NCI-H1092 treated with DMSO at 0.1 percent for 48 hours (cell line): ENCODE data around the gene PCDH12.

Source experiments
- DNase-seq: peaks from one replicate; lab custom pipeline; 2025; lab: John Stamatoyannopoulos, UW

PCDH12 gene

DNA sequence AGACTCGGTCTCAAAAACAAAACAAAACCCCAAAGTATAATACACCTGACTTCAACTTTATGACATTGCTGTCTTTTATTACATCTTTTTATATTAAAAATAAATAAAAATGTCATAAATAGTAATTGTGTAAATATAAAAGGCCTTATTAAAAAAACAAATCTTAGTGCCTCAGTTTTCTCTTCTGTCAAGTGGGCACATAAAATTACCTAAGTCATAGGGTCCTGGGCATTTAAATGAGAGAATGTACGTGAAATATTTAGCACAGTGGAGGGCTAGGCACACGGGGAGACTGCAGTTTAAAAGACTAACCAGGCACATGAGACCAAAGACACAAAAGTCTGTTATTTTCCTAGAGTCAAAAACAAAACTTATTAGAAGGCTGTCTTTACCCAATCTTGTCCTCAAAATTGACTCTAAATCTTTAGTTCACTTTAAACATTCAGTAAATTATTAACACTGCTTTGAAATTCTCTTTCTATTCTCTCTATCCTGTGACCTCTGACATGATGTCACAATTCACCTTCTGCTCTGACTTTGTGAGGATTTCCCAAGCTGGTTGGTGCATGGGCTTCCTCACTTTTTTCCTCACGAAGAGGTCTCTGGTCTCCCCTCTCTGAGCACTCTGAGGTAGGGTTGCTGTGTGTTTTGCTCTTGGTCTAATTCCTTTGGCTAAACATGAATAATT, 8.4 kb upstream of the PCDH12 start:
- no peak for DNase-seq

DNA sequence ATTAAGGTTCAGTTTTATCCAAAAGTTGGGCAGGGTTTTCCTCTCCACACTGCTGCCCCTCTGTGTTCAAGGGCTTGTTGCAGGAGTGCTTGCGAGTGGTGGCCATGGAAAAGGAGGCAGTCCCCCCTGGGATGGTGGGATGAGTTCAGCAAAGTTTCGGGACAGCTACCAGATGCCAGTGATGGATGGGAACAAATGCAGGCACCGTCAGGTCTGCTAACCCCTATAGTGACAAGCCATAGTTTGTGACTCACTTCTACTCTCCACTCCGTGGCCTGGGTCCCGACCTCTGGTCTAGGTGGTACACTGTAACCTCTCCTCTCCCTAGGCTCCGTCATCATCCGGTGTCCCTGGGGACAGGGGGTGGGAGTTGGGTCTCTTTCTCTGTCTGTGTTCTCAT, 7.1 kb upstream of the PCDH12 start:
- DNase-seq: no peak

DNA sequence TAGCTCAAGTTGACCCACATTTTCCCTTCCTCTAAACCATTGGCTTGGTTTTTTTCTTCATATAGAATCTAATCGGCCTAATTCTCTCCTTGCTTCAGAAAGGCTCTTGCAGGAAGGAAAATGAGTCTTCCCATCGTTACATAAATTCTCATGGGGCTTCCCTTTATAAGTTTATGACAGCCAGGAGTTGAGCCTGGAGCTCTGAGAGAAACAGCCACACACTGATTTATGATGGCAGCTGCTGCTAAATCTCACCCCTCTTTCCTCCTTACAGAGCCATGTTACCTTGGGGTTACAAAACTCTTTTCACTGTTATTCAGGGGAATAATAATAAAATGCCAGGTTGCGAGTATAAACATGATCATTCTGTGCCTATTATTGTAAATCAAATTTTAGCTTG, 5.7 kb upstream of the PCDH12 start:
- DNase-seq: no peak

DNA sequence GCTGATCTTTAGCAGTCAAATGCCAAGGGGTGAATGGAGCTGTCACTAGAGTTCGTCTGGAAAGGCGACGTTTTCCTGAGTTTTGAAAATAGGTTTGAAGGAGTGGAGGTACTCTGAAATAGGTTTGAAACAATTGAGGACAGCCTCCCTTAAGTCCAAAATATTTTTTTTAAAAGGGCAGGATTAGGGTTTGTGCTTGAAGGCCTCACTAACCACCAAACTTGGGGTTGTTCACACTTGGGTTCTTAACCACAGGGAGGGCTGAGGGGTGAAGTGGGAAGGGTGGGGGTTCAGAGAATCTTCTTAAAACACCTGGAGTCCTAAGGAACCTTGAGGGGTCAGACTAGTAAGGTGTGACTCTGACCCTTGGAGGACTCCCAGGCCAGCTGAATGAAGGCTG, 3.5 kb upstream of the PCDH12 start:
- DNase-seq: no peak

DNA sequence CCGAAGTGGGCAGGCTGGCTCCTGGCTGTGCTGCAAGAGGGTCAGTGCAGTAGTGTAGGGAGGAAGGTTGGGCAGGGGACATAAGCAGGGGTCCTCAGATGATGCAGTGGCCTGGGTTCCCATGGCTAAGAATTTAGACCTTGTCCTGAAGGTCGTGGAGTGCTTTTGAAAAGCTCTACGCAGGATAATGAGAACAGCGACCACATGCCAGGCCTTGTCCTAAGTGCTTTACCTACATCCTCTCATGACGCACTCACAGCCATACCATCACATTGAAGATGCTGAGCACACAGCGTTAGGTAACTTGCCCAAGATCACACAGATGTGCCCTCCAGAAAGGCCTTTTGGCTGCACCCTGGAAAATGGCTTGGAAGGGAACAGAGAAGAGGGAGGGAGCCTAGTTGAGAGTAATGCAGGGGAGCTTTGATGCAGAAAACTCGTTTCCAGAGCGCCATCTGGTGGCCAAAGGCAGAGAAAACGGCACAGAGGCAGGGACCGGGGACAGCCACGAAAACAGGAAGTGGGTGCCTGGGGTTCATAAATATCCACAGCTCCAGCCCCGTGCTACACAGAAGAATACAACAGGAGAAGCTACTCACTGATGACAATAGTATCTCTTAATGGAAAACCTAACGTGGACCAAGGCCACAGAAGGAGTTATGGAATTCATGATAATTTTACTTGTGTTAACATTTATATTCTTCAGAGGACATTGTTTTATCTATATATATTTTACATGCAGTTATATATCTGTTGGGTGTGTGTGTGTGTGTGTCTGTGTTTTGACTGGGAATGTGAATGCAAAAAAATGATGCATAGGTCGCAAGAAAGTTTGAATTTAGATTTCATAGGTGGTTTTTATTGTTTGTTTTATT, 2.7 kb upstream of the PCDH12 start:
- DNase-seq: peak; percentile 69

DNA sequence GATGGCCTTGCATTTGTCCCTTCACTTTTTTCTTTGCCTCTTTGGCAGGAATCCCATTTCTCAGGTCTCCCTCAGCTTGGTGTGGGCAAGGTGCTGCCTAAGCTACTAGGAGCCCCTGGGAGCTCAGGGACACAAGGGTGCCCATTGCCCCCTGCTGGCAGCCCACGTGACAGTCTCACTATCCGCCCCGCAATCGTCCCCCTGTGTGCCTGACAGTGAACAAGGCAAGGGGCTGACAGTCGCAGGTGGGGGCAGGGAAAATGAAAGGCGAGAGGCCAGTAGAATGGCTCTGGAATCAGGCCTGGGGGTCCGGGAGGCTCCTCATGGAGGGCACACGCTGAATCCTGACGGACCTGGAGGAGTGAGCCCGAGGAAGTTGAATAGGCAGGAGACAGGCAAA, 2.0 kb upstream of the PCDH12 start:
- DNase-seq: no peak

DNA sequence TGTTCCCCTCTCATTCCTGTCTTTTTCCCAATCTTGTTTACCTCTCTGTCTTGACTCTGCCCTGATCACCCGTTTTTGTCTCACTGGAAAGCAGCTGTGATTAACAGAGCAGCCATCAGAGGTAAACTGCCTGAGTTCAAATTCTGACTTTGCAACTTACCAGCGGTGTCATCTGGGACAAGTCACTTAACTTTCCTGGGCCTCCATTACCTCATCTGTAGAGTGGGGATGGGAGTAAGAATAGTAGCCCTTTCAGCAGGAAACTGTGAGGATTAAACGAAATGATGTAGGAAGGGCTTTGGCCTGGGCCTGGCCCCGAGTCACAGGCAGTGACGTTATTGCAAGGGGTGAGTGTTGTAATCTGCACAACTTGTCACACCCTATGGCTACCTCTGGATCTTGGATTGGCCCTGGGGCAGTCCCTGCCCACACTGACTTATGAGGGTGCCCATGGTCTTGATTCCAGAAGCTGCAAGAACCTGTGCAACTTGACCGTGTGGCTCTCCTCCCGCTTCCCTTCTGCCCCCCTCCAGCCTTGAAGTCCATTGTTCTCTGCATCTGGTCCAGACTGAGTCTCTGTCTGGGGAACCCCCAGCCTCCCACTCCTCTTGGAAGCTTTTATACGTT, 657 bp upstream of the PCDH12 start:
- DNase-seq: no peak

DNA sequence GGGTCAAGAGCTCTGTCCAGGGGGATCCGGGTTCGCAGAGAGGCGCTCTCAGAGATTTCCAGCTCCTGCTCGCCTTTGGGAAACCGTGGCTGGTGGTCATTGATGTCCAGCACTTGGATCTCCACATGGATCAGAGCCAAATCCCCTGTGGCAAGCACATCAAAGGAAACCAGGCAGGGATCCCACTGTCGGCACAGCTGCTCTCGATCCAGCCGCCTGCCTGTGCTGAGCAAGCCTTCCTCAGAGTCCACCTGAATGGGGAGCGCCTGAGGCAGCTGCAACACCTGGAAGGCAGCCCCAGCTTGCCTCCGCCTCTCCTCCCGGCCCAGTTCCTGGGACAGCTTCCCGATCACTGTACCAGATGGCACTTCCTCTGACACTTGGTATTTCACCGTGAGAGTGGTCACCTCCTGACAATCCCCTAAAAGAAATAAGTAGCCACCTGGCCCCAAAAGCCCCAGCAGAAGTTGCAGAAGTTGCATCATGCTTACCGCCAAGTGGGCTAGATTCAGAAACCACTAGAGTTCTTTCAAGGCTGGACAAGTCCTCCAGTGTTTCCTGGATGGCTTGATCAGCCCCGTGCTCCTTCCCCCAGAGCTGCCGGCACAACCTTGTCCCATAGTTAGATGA, 520 bp downstream of the PCDH12 start:
- no peak for DNase-seq

DNA sequence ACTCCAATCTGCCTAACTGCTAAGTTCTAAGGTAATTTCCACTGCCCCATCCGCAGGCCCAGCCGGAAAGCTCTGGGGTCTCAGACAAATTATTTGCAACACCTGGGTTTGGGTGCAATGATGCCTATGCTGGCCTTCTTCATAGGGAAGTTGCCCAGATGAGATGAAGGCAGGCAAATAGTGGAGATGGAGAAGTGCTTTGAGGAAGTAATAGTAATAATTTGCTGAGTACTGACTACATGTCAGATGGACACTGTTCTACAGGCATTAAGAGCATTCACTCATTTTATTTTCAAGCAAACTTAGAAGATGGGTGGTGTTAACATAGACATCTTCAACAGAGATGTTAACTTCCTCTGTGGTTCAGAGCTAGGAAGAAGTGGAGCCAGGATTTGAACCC, 3.8 kb downstream of the PCDH12 start:
- DNase-seq: no peak

DNA sequence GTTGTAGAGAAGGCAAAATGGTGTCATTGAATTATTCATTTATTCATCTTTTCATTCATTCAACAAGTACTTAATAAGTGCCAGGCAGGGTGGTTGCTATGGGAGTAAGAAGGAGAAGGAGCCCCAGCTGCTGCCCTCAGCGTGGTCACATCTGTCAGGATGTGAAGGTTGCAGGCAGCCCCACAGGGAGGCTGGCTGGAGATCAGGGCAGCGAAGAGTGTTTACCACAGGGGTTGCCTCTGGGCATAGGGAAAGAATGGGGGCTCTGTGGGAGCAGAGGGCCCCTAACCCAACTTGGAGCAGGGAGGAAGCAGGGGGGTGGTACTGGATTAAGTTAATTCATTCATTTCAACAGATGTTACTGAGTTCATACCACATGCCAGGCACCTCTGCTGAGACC, 6.0 kb downstream of the PCDH12 start:
- no peak for DNase-seq

DNA sequence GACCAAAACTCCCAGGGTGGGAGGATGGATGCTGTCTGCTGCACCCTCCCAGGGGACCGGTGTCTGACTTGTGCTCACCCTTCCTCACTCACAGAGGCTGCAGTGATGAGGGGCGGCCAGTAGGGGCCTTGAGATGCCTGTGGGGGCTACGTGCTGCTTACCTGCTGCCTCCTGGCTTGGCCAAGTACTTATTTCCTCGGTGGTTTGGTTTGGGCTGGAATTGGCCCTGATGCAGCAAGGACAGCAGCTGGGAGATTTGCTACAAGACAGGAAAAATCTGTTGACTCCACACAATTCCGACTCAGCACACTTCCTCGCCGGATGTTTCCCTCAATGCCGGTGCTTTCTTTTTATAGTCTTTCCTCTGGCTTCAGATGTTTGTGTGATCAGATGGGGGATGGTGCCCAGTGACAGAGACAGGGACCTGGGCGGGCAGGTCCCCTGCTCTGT, 6.6 kb downstream of the PCDH12 start:
- no peak for DNase-seq

DNA sequence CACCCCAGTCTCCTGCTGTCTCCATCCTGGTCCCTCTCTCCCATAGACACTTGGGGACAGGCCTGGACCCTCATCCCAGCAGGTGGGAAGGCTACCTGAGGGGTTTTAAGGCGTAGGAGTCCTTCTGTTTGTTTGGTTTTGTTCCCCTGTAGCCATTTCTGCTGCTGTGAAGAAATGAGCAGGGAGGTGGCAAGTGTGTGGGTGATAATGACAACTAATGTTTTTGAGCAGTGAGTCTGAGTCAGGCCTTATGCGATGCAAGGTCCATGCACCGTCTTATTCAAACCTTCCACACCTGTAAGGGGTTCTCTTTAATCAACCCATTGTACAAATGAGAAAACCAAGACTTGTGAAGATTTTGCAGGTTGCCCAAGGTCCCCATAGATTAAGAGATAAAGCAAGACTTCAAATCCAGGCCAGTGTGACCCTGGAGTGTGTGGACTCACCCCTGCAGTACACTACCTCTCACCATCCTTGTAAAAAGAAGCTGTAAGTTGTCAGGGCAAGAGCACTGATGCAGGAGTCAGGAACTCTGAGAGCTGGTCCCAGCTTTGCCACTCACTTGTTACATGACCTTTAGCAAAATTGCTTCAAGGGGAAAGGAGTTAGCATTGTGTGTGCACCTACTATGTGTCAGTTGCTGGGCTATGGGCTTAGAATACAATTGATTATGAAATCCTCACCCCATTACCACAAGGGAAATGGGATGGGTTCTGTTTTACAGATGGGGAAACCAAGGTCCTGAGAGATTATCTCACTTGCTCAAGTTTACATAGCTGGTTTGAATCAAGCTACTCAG, 7.6 kb downstream of the PCDH12 start:
- DNase-seq: no peak

DNA sequence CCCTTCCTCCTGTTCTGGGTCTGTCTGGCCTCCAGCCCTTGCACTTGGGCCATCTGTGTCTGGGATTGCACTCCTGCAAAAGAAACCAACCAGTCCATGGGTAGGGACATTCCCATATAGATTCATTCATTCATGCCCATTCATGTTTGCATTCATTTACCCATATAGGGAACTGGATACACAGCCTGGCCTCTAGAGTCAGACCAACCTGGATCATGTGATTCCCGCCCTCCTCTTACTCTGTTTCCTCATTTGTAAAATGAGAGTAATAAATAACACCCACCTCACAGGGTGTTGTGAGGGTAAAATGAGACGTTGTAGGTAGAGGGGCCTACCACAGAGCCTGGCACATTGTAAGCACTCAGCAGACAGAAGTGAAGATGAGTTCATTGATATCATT, 8.5 kb downstream of the PCDH12 start:
- DNase-seq: no peak

DNA sequence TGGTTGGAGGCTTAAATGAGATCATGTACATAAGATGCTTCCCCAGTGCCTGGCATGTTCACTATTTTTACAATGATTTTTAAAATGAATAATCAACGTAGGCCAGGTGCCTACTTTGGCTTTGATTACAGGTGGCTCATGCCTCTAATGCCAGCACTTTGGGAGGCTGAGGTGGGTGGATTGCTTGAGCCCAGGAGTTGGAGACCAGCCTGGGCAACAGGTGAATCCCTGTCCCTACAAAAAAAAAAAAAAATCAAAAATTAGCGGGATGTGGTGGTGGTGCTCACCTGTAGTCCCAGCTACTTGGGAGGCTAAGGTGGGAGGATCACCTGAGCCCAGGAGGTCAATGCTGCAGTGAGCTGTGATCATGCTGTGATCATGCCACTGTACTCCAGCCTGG, 9.2 kb downstream of the PCDH12 start:
- no peak for DNase-seq

DNA sequence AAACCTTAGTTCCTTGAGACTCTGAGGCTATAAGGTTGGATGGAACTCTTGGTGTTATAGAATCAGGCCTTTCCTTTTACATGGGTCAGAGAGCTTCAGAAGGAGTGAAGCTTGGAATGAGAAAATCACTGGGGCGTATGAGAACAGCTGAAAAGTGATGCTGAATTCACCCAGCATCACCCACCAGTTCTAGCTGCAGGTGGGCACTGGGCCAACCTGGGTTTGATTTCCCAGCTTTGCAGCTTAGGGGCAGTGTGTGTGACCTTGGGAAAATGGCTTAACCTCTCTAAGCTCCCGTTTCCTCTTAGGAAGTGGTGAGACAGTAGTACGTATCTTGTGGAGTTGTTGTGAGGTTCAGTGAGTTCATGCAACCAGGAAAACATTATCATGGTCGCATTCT, 10.7 kb downstream of the PCDH12 start:
- no peak for DNase-seq

DNA sequence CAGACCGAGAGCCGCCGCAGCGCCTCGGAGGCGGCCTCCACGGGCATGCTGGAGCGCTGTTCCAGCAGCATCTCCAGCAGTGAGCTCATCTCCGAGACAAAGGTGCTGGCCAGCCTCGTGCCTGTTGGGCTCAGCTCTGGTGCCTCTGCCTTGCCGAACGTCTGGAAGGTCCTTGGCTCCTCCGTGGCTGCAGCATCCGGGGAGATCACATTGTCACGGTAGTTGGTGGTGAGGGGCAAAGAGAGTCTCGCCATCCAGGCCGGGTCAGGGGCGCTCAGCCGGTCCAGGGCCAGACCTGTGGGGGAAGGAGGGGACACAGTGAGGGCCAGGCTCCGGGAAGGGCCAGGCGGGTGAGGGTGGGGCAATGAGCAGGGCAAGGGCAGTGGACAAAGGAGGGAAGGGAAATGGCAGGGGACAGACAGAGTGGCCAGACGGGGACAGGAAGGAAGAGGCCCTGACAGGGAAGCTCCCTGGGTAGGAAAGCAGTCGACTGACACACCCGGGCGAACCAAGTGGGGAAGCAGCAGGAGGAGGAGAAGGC, 12.4 kb downstream of the PCDH12 start:
- DNase-seq: no peak

DNA sequence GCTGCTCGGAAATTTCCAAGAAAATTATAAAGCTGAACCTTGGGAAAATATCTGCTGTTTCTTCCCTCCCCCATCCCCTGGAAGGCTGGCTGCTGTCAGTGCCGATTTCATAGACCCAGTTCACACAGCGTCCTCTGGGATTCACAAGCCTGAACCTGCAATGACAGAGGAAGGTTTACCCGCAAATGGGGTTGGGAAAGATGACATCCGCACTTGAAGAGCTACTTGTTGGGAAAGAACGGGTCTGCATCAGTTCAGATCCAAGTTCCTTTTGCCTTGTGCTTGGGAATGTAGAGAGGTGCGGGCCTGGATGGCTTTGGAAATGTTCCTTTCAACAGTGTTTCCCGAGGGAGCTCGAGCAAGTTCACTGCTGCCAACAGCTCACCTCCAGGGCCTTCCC, 13.9 kb downstream of the PCDH12 start:
- no peak for DNase-seq

DNA sequence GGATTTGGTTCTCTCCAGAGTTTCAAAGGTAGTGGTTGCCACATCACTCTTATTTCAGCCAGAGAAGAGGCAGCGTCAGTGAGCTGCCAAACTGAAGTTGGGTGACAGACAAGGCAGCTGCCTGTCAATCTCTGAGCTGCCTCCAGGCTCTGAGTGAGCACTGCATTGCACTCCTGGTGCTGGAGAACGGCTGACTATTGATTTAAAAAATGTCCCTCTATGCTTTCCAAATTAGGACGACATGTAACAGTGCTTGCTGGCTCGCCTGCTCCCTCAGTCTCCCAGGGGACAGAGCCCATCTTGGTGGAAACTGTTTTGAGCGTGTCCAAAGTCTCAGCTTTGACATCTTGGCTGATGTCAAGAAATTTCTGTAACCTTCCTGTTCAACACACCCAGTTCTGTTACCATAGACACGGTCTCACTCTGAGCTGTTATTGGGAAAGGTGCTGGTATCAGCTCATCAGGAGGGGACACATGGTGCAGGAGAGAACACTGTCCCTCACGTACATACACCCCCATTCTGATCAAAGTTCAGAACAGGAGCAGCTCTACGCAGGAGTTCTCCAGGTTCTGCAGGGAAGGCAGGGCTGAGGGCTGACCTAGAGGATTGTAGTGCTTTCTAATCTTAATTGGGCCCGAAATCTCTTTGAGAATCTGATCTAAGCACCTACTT, 15.7 kb downstream of the PCDH12 start:
- no peak for DNase-seq

DNA sequence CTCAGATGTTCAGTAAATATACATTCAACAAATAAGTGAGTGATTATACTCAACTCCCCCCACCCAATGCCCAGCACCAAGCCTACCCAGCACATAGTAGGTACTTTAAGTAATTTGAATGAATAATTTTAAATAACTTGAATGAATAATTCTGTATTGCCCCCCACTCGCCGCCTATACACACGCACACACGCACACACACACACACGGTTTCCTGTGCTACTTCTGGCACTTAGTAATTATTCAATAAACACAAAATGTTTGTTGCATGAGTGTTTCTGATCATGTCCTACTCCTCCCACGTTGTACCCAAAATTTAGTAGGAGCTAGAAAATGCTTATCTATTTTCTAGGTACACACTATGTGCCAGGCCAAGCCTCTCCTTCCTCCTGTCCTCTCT, 16.2 kb downstream of the PCDH12 start:
- no peak for DNase-seq

DNA sequence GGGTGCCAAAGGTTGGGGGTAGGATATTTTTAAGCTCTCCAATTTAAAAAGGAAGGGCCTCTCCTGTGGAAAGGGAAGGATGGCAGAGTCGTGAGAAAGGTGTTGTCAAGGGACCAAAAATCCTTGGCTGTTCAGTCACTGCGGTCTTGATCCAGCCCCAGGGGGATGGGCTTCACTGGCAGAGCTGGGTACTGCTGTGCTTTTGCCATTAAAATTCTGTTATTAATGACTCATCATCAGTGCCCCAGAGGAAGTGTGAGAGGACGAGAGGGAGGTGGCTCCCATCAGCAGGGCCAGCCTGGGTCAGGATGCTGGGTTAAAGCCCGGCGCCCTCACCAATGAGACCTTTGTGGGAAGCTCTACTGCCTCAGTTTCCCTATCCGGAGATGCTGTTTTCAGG, 16.7 kb downstream of the PCDH12 start:
- no peak for DNase-seq

DNA sequence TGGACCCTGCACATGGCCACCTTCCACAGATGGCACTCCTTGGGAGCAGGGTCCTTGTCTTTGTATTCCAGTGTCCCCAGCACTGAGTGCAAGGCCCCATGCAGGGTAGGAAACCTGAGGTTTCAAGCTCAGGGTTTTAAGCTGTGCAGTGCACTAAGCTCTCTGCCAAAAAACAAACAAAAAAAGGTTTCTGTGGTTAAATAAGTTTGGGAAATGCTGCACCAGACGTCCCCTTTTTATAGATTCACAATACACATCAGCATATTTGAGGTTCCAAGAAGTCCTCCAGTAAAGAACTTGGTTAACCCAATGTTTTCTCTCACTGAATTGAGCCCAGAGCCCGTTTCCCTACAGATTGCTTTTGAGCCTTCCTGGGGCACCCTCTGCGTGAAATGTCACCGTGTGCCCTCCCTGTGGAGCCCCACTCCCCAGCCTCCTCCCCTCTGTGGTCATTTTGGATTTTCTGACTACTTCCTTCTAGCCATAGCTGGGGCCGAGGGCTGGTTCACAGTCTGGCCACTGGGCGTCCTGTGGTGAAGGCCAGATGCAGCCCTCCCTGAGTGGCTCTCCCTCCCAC, 17.2 kb downstream of the PCDH12 start:
- DNase-seq: no peak
